Adrenal gland (tissue), 5 donors: Measurements from ENCODE around the gene BMP8B.

Experiments used
- POLR2A ChIP-seq, 2 donors: fragments of 450-650 bp; IDR thresholded peaks; one replicate each; pipeline ENCODE4 v1.6.1; 2017; ENCODE audit warnings: antibody characterized with exemption in 2 of 2, mild to moderate bottlenecking in 2 of 2, moderate library complexity in 1 of 2
- TF ChIP-seq, protein P1 (sequence below), 6 experiments: fragments of 450-650 bp in 4 of 6; fragments of 200-600 bp in 2 of 6; sonication (generic) in 1 of 6; IDR thresholded peaks; 1 replicate in 5 of 6; 2 replicates in 1 of 6; pipeline versions ENCODE4 v1.5.1 to v1.8.0; 2016 to 2021; ENCODE audit warnings: antibody characterized with exemption in 6 of 6, mild to moderate bottlenecking in 2 of 6, moderate library complexity in 1 of 6
- donor health status: DM: no; HTN: no; CAD: no.

DNA sequence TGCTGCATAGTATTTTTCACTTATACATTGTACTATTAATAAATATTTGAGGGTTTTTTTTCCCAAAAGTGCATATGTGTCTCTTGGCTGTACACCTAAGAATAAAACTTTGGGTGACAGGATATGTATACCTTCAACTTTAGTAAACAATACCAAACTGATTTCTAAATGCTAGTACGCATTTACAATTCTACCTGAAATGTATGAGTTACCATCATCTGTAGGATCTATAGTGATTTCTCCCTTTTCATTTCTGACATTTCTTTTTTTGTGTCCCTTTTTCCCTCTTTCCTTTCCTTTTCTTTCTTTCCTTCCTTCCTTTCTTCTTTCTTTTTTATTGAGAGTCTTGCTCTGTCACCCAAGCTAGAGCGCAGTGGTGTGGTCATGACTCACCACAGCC is 16.7 kb upstream of the BMP8B start:
- TF ChIP-seq, protein P1, sequence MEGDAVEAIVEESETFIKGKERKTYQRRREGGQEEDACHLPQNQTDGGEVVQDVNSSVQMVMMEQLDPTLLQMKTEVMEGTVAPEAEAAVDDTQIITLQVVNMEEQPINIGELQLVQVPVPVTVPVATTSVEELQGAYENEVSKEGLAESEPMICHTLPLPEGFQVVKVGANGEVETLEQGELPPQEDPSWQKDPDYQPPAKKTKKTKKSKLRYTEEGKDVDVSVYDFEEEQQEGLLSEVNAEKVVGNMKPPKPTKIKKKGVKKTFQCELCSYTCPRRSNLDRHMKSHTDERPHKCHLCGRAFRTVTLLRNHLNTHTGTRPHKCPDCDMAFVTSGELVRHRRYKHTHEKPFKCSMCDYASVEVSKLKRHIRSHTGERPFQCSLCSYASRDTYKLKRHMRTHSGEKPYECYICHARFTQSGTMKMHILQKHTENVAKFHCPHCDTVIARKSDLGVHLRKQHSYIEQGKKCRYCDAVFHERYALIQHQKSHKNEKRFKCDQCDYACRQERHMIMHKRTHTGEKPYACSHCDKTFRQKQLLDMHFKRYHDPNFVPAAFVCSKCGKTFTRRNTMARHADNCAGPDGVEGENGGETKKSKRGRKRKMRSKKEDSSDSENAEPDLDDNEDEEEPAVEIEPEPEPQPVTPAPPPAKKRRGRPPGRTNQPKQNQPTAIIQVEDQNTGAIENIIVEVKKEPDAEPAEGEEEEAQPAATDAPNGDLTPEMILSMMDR (IDR thresholded peaks at IDR 0.05): no peak
- no peak for TF ChIP-seq POLR2A (IDR thresholded peaks at IDR 0.05)
